K562 (cell line): Measurements from ENCODE around the gene SNCB. TPM values are rescaled to one million over a fixed set of nuclear protein-coding genes. Genes with fewer than 3 reads are reported as not detected.

Experiments
- ARID4B ChIP-seq: sonication (generic); formaldehyde crosslinking; IDR thresholded peaks from 2 replicates; pipeline ENCODE4 v1.8.0; 2022; ENCODE audit warnings: mild to moderate bottlenecking, missing genetic modification reagents
- CREB5 ChIP-seq: fragments of 250-450 bp; sonication (Bioruptor Pico); IDR thresholded peaks from 2 replicates; pipeline ENCODE4 v1.5.0; 2020; ENCODE audit warnings: mild to moderate bottlenecking
- ELF4 ChIP-seq: fragments of 450-650 bp; formaldehyde crosslinking; IDR thresholded peaks from 2 replicates; pipeline ENCODE4 v1.4.0; 2022; ENCODE audit warnings: missing genetic modification characterization
- ILF3 ChIP-seq: fragments of 450-650 bp; IDR thresholded peaks from 2 replicates; pipeline ENCODE4 v1.6.1; 2018; ENCODE audit warnings: antibody characterized with exemption, mild to moderate bottlenecking, moderate library complexity, borderline replicate concordance
- MGA ChIP-seq: fragments of 450-650 bp; IDR thresholded peaks from 2 replicates; pipeline ENCODE4 v1.6.1; 2016; ENCODE audit warnings: mild to moderate bottlenecking, moderate library complexity
- PHF21A ChIP-seq: fragments of 450-650 bp; IDR thresholded peaks from 2 replicates; pipeline ENCODE4 v1.6.1; 2017; ENCODE audit warnings: low read depth, borderline replicate concordance
- ZBTB17 ChIP-seq: fragments of 450-650 bp; formaldehyde crosslinking; IDR thresholded peaks from 2 replicates; pipeline ENCODE4 v1.4.0; 2020; ENCODE audit warnings: mild to moderate bottlenecking
- ZNF311 ChIP-seq: fragments of 250-450 bp; sonication (Bioruptor Pico); IDR thresholded peaks from 2 replicates; pipeline ENCODE4 v1.4.0; 2020; ENCODE audit warnings: mild to moderate bottlenecking, moderate library complexity
- ZNF57 ChIP-seq: fragments of 450-650 bp; formaldehyde crosslinking; IDR thresholded peaks from 2 replicates; pipeline ENCODE4 v1.4.0; 2020; ENCODE audit warnings: mild to moderate bottlenecking, moderate library complexity
- ZNF717 ChIP-seq: fragments of 250-450 bp; sonication (Bioruptor Pico); IDR thresholded peaks from 2 replicates; pipeline ENCODE4 v1.5.0; 2021
- polyA plus RNA-seq, 8 experiments: library from polyadenylated mRNA; depleted of rRNA in 4 of 8; stranded (reverse) in 5 of 8; unstranded in 3 of 8; fragments of >200 nt; fragmentation: Nextera tagmentation in 2 of 8; fragmentation: Illumina TruSeq in 1 of 8; extraction: Ambion mirVana in 2 of 8; extraction: Trizol in 1 of 8; gene quantifications; 2 replicates each; pipeline versions ENCODE4 v1.2.1 to v1.2.3, GENCODE V29; 2011 to 2014; ENCODE audit warnings: inconsistent platforms in 1 of 8, missing spikeins in 1 of 8
- total RNA-seq, 7 experiments: library from RNA; depleted of rRNA in 6 of 7; stranded (reverse); fragments of >200 nt in 6 of 7; fragmentation: Illumina TruSeq in 2 of 7; extraction: Trizol in 2 of 7; gene quantifications; 2 replicates each; pipeline versions ENCODE4 v1.2.1 to v1.2.3, GENCODE V29; 2011 to 2021; ENCODE audit warnings: low replicate concordance in 1 of 7

SNCB gene
- total and polyA plus RNA-seq, 9 of the 15 experiments (the other 6 are each of a cell fraction or from before 2014, with no cell fraction given) = not detected

- TF ChIP-seq MGA (no peak), ARID4B (CRISPR knock-in tag) (no peak), CREB5 (no peak), PHF21A (no peak), ZBTB17 (CRISPR knock-in tag) (no peak), ZNF57 (no peak), ELF4 (no peak), ZNF717 (no peak), ZNF311 (CRISPR knock-in tag) (no peak), ILF3 (no peak)
Measured at GRCh38 chr5:176664886-176665285, 34.6 kb upstream of the SNCB start (continued).
